Measurements from ENCODE around the gene AKAP13. TPM values are rescaled to one million over a fixed set of nuclear protein-coding genes. Genes with fewer than 3 reads are reported as not detected.
"Not testable (repeated sequence)": the region's sequence is repeated elsewhere in the genome, so short reads cannot be mapped to it uniquely, and the experiment has no call there.

Gene AKAP13
- total RNA-seq, 1 donor from 2014 or later = 322 TPM

DNA sequence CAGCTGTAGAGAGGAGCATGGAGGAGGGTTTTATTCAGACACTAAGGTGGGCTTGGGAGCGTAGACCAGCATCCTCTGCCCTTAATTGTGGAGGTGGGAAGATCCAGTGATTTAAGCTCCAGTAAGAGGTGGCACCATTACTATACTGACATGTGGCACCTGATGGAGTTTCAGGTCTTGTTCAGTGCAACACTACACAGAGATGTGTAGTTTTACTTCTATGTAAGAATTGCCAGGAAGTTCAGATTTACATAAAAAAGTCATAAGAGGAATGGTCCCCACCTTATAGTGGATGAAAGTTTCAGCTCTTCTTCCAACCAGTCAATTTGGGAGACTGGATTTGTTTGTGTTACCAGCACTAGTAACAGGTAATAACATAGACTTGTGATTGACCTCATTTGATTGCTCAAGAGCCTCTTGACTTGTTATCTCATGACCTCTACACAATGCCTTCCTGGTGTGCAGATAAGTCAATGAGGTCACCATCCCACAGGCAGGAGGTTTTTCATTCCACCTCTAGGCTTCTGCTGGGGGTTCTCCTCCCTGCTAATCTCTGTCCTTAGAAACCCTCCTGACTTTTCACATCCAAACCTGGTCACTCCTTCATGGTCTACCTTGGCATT, 33.8 kb upstream of the AKAP13 start:
- ATAC-seq (ENCODE audit: poor library complexity) = peak; percentile 74
- DNase-seq; intact Hi-C loops (cut with DNase I): not testable (repeated sequence)

DNA sequence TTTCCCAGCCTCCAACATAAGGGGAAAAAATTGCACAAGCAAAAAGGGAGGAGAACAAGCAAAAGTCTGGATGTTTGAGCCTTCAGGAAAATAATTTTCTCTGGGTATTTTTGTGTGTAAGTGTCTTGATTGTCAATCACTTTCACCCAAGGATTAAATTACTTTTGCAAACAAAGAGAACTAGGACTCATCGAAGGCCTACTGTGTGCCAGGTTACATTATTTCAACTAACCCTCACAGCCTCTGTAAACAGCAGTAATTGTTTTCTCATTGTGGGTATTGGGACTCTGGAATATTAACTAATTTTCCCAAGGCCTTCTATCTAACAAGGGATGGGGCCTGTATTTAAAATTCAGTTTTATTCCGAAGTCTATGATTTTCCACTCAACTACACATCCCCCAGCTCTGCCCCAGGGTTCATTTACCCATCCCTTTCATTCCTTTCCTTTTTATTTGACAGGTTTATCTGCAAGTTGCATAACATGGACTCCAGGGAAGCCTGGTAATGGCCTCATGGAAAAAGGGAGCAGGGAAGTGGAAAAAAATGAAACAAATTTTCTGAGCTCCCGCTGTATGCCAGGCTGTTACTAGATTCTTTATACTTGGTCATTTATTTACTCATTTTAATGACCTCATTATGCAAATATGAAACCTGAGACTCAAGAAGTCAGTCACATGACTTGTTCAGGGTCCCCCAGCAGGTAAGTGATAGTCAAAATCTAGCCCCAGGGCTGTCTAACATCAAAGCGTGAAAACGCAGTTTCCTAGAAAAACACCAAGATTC, 32.9 kb upstream of the AKAP13 start:
- ATAC-seq (ENCODE audit: poor library complexity) = peak; percentile 1
- intact Hi-C loops (cut with DNase I); DNase-seq: not testable (repeated sequence)

DNA sequence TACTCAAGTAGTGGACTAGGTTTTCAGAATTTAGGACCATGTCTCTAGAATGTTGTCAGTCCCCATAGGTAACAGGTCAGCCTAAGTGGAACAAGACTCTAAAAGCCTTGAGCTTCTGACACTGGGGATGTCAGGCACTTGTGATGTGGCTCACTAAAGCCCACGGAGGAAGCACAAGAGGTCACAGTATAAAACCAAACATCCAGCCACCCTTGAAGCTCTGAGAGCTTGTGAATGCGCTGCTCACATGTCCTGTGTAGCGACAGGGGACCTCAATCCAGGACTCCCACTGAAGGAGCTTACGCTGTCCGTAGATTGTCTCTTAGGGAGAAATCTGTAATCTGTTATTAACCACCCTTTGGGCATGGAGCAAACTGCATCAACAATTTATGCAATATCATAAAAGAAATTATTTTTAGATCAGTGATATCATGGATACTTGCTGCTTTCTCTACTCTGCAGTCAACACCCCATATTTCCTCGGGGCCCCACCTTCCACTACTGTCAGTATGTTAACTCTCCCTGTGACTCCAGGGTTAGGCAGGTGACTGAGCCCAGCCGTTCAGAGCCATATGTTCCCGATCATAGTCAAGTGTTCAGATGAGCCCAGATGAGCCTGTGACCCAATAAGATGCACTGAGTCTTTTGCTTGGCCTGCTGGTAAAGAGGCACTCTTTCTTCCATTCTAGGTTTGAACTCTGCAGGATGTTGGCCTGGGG, 32.2 kb upstream of the AKAP13 start:
- ATAC-seq (ENCODE audit: poor library complexity) = peak; percentile 1
- intact Hi-C loops (cut with DNase I); DNase-seq: not testable (repeated sequence)

DNA sequence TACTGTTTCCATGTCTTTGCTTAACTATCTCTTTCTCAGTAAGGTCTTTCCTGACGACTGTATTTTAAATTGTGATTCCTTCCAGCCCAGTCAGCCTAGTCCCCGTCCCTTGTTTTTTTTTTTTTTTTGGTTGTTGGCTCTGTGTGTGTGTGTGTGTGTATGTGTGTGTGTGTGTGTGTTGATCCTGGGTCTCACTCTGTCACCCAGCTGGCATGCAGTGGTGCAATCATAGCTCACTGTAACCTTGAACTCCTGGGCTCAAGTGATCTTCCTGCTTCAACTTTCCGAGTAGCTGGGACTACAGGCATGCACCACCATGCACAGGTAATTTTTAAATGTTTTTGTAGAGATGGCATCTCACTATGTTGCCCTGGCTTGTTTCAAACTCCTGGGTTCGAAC, 31.3 kb upstream of the AKAP13 start:
- DNase-seq; intact Hi-C loops (cut with DNase I): not testable (repeated sequence)
- peak; percentile 62 for ATAC-seq (ENCODE audit: poor library complexity)

DNA sequence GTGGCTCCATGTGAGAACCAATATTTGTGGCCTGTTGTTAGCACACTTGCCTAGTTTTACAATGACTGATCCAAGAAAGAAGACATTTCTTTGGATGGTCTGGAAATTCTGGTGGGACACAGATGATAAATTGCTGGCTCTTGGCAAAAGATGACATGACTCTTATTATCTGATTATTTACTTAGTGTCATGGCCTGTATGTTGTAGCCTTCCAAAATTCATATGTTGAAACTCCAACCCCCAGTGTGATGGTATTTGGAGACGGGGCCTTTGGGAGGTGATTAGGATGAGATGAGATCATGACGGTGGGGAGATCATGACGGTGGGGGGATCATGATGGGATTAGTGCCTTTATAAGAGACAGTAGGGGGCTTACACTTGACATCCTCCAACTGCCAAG, 30.0 kb upstream of the AKAP13 start:
- intact Hi-C loops (cut with DNase I) = no loop called here
- ATAC-seq (ENCODE audit: poor library complexity) = no peak
- DNase-seq = no peak

DNA sequence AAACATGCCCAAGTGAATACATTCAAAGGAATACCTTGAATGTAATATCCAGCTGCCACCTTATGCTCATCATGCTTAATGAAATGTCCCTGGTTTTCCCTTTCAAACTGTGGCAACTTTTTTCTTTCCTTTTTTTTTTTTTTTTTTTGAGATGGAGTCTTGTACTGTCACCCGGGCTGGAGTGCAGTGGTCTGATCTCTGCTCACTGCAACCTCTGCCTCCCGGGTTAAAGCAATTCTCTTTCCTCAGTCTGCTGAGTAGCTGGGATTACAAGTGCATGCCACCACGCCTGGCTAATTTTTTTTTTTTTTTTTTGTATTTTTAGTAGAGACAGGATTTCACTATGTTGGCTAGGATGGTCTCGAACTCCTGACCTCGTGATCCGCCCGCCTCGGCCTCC, 28.9 kb upstream of the AKAP13 start:
- DNase-seq; intact Hi-C loops (cut with DNase I); ATAC-seq (ENCODE audit: poor library complexity): not testable (repeated sequence)

DNA sequence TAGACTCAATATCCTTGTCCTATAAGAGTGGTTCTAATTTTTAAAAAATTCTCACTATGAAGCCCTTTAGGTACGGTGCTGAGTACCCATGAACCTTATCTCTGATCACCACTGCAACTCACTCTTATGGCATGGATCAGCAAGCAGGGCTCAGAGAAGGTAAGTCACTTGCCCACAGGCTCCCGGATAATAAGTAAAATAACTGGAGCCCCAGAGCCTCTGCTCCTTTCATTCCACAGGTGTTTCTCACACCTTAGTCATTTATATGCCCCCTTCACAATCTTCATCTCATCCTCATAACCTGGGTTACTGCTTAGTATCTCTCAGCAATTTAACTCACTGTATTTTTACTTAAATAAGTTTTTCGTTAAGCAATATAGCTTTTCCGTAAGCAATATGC, 28.4 kb upstream of the AKAP13 start:
- DNase-seq = no peak
- no peak for ATAC-seq (ENCODE audit: poor library complexity)
- intact Hi-C loops (cut with DNase I) = no loop called here

DNA sequence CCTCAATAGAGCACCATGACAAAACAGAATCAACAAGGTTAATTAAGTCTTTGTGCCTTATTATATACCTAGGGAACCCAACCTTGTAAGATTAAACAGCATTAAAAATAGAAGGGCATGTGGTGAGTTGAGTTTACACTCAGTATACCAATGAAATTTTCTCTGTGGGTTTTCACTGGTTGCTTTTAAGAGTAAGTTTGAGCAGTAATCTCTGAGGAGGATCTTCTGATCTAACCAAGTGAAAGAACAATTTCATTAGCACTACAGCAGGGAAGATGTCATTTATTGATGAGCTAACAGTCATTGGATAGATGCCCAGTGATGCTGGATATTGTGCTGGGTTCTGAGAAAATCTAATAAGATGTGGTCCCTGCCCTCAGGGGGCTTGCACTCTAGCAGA, 26.9 kb upstream of the AKAP13 start:
- ATAC-seq (ENCODE audit: poor library complexity) (no peak), DNase-seq (no peak)
- intact Hi-C loops (cut with DNase I) = no loop called here

DNA sequence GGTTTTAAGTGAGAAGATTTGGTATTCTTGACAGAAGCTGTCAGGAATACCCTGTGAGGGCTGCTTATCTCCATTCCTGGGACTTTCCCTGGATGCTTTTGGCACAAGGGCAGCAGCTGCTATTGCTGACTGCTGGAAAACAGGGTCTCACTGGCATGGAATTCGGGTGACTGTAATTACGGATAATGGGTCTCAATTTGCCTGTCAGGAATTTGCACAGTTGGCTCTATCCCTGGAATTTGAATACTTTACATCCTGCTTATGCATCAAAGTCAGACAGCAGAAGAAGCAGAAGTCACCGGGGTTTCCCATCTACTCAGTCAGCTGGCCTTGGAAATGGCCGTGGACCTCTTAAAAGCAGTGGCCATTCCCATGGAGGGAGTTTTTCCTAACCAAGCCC, 25.9 kb upstream of the AKAP13 start:
- no peak for DNase-seq

DNA sequence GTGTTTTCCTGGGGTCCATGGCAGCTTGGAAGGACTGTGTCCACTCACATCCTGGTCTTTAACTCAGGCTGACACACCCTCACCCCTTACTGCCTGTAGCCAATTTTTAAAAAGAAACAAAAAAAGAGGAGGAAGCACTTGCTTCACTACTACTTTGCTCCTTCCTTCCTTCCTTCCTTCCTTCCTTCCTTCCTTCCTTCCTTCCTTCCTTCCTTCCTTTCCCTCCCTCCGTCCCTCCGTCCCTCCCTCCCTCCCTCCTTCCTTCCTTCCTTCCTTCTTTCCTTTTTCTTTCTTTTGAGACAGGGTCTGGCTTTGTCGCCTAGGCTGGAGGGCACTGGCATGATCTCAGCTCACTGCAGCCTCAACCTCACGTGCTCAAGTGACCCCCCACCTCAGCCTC, 25.5 kb upstream of the AKAP13 start:
- DNase-seq (no peak), ATAC-seq (ENCODE audit: poor library complexity) (no peak)
- intact Hi-C loops (cut with DNase I) = no loop called here

More for the DNA sequence above, 25.9 kb upstream of the AKAP13 start:
- no peak for ATAC-seq (ENCODE audit: poor library complexity)
- intact Hi-C loops (cut with DNase I) = no loop called here

DNA sequence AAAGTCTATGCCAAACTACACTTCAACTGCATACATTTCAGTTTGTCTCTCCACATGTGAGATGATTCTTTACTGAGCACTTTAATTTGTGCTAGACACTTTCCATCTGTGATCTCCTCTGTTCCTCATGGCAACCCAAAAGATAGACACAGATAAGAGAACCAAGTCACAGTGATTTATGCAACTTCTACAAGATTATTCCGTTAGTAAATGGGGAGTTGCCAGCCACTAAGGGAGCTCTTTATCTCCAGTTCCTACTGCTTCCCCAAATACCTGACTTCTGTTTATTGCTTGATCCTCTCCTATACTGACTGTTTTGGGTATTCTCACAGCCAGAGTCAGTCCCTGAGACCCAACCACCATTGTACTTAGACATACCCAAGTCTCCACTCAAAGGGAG, 24.1 kb upstream of the AKAP13 start:
- DNase-seq (no peak), ATAC-seq (ENCODE audit: poor library complexity) (no peak)
- intact Hi-C loops (cut with DNase I) = no loop called here

DNA sequence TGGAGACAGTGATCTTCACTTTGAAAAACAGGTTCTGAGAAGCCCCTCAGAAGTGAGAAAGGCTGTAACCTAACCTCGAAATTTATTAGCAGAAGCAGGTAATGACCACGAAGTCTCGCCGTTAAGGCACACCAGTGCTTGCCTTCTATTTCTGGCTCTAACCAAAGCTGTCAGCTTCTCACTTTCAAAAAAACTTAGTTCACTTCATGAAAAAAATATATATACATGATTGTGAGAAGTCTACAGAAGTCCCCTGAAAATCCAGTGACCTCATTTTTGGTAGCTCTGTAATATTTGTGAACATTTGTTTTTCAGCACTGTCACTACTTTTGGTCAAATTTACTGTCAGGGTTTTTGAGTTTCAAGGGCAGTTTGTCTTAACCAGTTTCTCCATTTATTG, 19.1 kb upstream of the AKAP13 start:
- intact Hi-C loops (cut with DNase I) = no loop called here
- ATAC-seq (ENCODE audit: poor library complexity) (no peak), DNase-seq (no peak)

DNA sequence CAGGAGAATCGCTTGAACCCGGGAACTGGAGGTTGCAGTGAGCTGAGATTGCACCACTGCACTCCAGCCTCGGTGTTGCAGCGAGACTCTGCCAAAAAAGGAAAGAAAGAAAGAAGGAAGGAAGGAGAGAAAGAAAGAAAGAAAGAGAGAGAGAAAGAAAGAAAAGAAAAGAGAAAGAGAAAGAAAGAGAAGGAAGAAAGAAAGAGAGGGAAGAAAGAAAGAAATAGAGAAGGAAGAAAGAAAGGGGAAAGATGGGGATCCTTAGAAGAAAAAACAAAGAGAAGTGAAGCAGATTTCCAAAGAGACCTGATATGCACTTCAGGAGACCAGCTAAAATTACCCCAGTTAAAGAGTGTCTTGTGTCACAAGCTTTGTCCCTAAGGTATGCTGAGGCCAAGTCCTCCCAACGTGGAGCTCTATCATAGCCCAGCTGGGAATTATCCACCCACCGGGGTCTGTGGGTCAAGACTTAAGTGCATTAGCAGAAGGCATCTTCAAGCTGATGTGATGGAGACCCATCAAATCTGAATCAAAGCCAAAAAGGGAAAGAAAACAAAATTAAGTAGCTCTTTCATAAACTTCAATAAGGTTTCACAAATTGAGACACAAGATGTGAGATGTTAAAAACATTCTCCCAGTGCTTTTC, 17.8 kb upstream of the AKAP13 start:
- no peak for DNase-seq
- intact Hi-C loops (cut with DNase I) = no loop called here
- ATAC-seq (ENCODE audit: poor library complexity) = peak; percentile 40

DNA sequence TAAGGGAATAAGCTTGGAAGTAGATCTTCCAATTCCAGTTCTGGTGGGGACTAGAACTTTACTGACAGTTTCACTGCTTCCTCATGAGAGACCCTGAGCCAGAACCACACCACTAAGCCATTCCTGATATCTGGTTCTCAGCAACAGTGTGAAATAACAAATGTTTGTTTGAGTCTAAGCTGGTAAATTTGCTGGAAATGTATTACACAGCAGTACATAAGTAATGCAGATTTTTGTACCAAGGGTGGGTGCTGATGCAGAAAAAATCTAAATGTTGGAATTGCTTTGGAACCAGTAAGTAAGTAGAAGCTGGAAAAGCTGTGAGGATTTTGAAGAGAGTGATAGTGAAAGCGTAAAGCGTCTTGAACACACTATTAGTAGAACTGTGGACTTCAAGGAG, 14.4 kb upstream of the AKAP13 start:
- intact Hi-C loops (cut with DNase I) = no loop called here
- ATAC-seq (ENCODE audit: poor library complexity) (no peak), DNase-seq (no peak)

DNA sequence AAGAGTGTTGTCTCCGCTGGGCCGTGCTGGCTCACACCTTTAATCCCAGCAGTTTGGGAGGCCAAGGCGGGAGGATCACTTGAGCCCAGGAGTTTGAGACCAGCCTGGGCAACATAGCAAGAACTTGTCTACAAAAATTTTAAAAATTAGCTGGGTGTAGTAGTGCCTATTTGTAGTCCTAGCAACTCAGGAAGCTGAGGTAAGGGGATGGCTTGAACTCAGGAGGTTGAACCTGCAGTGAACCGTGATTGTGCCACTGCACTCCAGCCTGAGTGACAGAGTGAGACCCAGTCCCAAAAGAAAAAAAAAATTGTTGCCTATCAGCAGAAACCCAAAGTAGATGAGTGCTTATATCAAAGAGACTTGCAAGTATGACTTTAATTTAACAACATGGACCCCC, 12.7 kb upstream of the AKAP13 start:
- ATAC-seq (ENCODE audit: poor library complexity) = no peak
- no peak for DNase-seq
- intact Hi-C loops (cut with DNase I) = no loop called here

DNA sequence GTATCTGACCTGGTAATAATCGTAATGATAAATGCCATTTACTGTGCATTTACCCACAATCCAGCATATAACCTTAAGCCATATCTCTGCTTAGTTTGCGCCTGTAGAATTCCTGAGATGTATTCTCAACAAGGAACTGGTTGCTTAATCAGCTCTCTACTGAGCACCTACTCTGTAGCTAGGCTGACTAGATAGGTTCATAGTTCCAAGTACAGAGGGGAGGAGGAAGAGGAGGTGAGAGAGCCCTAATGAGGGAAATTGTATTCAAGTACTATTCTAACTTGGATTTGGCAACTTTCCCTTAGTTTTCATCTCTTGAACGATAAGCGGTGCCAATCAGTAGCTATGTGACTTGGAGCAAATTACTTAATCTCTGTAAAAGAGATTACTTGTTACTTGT, 5.6 kb upstream of the AKAP13 start:
- DNase-seq (no peak), ATAC-seq (ENCODE audit: poor library complexity) (peak; percentile 28)
- intact Hi-C loops (cut with DNase I) = no loop called here

DNA sequence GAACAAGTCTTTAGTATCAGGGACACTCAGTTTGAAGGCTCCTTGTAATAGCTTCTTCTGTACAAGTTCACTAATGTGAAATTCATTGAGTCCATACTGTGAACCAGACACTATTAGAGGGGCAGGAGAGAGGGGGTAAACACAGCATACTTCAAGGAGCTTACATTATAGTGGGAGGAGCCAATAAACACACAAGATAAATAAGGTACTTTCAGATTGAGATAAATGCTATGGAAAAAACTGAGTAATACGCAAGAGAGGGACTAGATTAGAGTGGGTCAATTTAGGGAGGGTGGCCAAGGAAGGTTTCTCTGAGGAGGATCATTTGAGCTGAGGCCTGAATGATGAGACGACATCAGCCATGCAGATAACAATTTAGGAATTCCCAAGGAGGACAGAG, 3.1 kb upstream of the AKAP13 start:
- intact Hi-C loops (cut with DNase I) = no loop called here
- DNase-seq = no peak
- no peak for ATAC-seq (ENCODE audit: poor library complexity)

DNA sequence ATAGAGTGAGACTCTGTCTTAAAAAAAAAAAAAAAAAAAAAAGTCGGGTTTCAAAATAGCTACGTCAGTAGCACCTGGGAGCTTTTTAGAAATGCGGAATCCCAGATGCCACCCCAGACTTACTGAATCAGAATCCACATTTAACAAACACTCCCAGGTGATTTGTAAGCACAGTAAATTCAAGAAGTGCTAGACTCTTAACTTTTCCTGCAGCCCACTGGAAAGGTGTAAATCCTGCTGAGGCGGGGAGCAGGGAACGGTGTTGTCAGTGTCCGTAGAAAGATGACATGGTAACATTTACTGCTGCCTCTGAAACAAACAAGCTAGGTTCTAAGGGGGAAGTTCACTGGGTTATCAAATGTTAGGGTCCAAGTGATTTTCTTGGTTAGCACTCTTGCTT, 2.4 kb upstream of the AKAP13 start:
- DNase-seq (no peak), ATAC-seq (ENCODE audit: poor library complexity) (no peak)
- intact Hi-C loops (cut with DNase I) = no loop called here

DNA sequence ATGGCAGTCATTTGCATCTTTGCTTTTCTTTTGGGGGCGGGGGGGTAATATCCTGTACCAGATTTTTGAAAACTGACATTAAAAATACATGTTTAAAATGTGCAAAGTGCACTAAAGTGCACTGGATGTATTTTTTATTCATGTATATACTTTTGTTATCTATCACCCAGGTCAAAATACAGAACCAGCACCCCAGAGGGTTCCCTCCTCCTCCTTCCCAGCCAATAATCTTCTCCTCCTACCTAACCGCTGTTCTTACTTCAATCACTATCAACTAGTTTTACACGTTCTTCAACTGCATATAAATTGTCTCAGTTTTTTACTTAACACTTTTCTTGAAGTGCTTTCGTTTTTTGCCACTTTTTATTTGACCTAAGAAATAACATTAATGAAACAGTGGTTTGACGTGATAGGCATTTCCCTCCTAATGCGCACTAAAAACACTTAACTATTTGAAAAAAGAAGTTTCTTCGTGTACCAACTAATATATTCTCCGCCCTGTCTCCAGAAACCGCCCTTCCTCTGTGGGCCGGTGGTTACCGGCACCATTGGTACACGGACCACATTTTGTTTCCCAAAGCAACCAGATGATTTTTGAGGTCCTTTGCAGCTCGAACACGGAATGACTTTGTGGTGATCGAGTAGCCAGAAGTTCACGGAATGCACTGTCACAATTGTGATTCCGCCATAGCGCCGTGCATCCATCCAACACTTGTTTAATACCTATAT, 836 bp upstream of the AKAP13 start:
- intact Hi-C loops (cut with DNase I) = loop anchor here (10.0 kb wide), 1 partner anchor 195 kb away; no protein-coding TSS in a partner anchor
- DNase-seq (no peak), ATAC-seq (ENCODE audit: poor library complexity) (no peak)
